GM19193 (cell line): ENCODE measurements around the gene PCNP.

Experiments used
- POLR2A ChIP-seq: IDR thresholded peaks from 4 replicates; pipeline ENCODE4 v1.6.1; 2011; ENCODE audit not compliant: insufficient read depth, insufficient read length; ENCODE audit errors: extremely low read depth

PCNP gene

DNA sequence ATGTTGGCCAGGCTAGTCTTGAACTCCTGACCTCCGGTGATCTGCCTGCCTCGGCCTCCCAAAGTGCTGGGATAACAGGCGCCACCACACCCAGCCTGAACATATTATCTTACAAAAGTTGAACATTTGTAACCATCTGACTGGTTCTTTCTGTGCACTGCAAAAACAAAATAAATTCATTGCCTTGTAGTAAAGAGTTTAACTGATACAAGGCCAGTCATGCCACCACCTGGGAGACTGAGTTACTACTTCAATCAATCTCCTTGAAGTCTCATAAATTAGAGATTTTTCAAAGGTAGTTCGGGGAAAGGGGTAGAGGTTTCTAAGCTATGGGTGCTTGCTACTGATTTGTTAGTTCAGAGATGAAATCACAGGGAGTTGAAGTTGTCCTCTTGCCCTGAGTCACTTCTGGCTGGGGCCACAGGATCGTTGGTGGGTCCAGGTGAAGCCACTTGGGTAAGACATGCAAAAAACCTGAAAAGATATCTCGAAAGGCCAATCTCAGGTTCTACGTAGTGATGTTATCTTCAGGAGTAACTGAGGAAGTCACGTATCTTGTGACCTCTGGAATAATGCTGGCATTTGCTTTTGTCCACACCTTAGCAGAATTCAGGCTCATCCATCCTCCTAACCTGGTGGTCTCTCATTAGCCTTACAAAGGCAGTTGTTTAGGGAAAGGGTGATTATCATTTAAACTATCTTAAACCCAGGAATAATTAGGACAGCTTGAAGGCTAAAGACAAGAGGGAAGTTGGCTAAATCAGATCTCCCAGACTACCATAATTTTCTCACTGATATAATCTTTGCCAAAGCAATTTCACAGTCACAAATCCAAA lies 69.2 kb downstream of the PCNP start:
- TF ChIP-seq POLR2A = no peak
